ENCODE data around the gene DAB1. TPM values are rescaled to one million over a fixed set of nuclear protein-coding genes. Genes with fewer than 3 reads are reported as not detected.

DAB1 gene
- total RNA-seq, 1 experiment from 2014 or later, result not detected

- TF ChIP-seq TCF7L2 (IDR thresholded peaks at IDR 0.05; ENCODE audit: borderline replicate concordance, extremely low read depth, insufficient read depth, insufficient read length), result no peak
- no peak for TF ChIP-seq REST (IDR thresholded peaks at IDR 0.05; ENCODE audit: low read depth)
- TF ChIP-seq ELF1 (IDR thresholded peaks at IDR 0.05; ENCODE audit: borderline replicate concordance, low read depth), result no peak
- TF ChIP-seq CEBPB (IDR thresholded peaks at IDR 0.05; ENCODE audit: low read depth), result no peak
- no peak for TF ChIP-seq POLR2A (IDR thresholded peaks at IDR 0.05; ENCODE audit: borderline replicate concordance, extremely low read depth, insufficient read depth, insufficient read length)
- TF ChIP-seq, protein P1, sequence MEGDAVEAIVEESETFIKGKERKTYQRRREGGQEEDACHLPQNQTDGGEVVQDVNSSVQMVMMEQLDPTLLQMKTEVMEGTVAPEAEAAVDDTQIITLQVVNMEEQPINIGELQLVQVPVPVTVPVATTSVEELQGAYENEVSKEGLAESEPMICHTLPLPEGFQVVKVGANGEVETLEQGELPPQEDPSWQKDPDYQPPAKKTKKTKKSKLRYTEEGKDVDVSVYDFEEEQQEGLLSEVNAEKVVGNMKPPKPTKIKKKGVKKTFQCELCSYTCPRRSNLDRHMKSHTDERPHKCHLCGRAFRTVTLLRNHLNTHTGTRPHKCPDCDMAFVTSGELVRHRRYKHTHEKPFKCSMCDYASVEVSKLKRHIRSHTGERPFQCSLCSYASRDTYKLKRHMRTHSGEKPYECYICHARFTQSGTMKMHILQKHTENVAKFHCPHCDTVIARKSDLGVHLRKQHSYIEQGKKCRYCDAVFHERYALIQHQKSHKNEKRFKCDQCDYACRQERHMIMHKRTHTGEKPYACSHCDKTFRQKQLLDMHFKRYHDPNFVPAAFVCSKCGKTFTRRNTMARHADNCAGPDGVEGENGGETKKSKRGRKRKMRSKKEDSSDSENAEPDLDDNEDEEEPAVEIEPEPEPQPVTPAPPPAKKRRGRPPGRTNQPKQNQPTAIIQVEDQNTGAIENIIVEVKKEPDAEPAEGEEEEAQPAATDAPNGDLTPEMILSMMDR (IDR thresholded peaks at IDR 0.05 in 2 of 3, conservative IDR thresholded peaks at IDR 0.05 in 1 of 3; ENCODE audit: borderline replicate concordance in 1 of 3, insufficient read depth in 1 of 3, low read depth in 2 of 3, low read length in 2 of 3), result no peak
- no peak for TF ChIP-seq RAD21 (IDR thresholded peaks at IDR 0.05; ENCODE audit: low read depth)
- Histone ChIP-seq H2AFZ (ENCODE audit: low read depth, low read length, poor library complexity, severe bottlenecking) (no peak overlapping the region), H3K27ac (ENCODE audit: low read depth, low read length) (no peak overlapping the region), H3K4me3 (replicated peaks in 1 of 2; ENCODE audit: low read depth in 1 of 2, low read length in 2 of 2) (no peak overlapping the region), H3K9ac (ENCODE audit: low read length) (no peak overlapping the region), H3K4me2 (ENCODE audit: low read length) (no peak overlapping the region), H4K20me1 (ENCODE audit: insufficient read depth) (no peaks in the 10 kb centered on the region), H3K27me3 (ENCODE audit: insufficient read depth, low read length) (no peaks in the 10 kb centered on the region), H3K9me3 (ENCODE audit: control insufficient read depth in 1 of 2, insufficient read depth in 1 of 2, low read depth in 1 of 2, low read length in 2 of 2) (no peaks in the 10 kb centered on the region), H3K9me2 (ENCODE audit: insufficient read depth) (no peaks in the 10 kb centered on the region), H3K4me1 (ENCODE audit: control insufficient read depth in 1 of 2, insufficient read depth in 2 of 2, low read length in 2 of 2) (no peaks in the 10 kb centered on the region), H3K36me3 (ENCODE audit: control insufficient read depth in 1 of 2, insufficient read depth in 2 of 2, low read length in 2 of 2) (no peaks in the 10 kb centered on the region), H3K79me2 (ENCODE audit: insufficient read depth, low read length) (no peaks in the 10 kb centered on the region)
- ChIA-PET CTCF (no interaction called here), POLR2A (no interaction called here), RAD21 (ENCODE audit: low non-redundant PET in 1 of 2, low total read pairs in 2 of 2, uncharacterized antibody in 2 of 2, unreplicated experiment in 2 of 2) (no interaction called here)
- intact Hi-C loops (cut with micrococcal nuclease), result no loop called here
- ATAC-seq, result no peak
- BruUV-seq (replicated peaks), result no TSS peak
- no peak for DNase-seq (ENCODE audit: low read depth, low spot score)
Observed at GRCh38 chr1:57272150-57272549, 151.7 kb downstream of the DAB1 start.

Measured in HCT116 (cell line).